ENCODE results near the gene LYPLA2. TPM values are rescaled to one million over a fixed set of nuclear protein-coding genes. Genes with fewer than 3 reads are reported as not detected.

Gene LYPLA2
- total RNA-seq, 2 experiments from 2014 or later: 55.0 to 64.8 TPM

- H3K4me1 Mint-ChIP-seq: peaks cover 16% of the 10 kb centered on the region
- no peak overlapping the region for H3K4me3 Mint-ChIP-seq
- no peaks in the 10 kb centered on the region for H3K27me3 Mint-ChIP-seq
- peaks cover 19% of the 10 kb centered on the region for H3K36me3 Mint-ChIP-seq (ENCODE audit: low read depth)
- no peak overlapping the region for H3K27ac Mint-ChIP-seq
- ChIA-PET POLR2A (no interaction called here), CTCF (no interaction called here)
- no peak for ATAC-seq
- no peaks in the 10 kb centered on the region for H3K9me3 Mint-ChIP-seq (ENCODE audit: low read depth)
- DNase-seq: no peak
- intact Hi-C loops (cut with DNase I, micrococcal nuclease): no loop called here
Observed at GRCh38 chr1:23795676-23796465, 4.9 kb downstream of the LYPLA2 start.

DNA sequence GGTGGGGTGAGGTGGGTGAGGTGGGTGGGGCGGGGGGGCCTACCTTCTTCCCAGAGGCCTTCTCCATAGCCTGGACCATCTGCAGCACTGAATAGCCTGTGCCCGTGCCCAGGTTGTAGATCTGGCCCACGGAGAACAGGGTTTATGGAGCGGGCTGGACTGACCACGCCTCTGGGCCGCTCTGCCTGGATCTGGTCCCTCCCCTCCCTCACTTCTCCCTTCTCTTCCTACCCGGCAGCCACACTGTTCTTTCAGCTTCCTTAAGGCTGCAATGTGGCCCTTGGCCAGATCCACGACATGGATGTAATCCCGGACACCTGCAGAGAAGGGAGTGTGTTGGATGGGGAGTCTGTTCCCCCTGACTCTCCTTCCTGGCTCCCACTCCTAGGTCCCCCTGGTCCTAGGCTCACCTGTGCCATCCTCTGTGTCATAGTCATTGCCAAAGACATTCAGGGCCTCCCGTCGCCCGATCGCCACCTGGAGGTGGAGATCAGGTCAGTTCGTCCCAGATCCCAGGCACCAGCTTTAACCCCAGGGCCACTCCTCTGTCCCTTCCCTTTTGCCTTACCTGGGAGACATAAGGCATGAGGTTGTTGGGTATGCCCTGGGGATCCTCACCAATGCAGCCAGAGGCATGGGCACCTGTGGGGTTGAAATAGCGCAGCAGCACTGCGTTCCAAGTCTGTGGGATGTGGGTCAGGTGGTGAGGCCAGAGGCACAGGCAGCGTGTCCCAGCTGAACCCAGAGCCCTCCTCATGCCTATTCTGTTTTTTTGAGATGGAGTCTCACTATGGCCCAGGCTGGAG is 5.7 kb downstream of the LYPLA2 start:
- no peak overlapping the region for H3K27ac Mint-ChIP-seq
- no peak overlapping the region for H3K4me3 Mint-ChIP-seq
- ATAC-seq (no peak), DNase-seq (no peak)
- ChIA-PET POLR2A (no interaction called here), CTCF (no interaction called here)
- peaks cover 19% of the 10 kb centered on the region for H3K36me3 Mint-ChIP-seq (ENCODE audit: low read depth)
- H3K9me3 Mint-ChIP-seq (ENCODE audit: low read depth): no peaks in the 10 kb centered on the region
- intact Hi-C loops (cut with DNase I, micrococcal nuclease): no loop called here
- H3K4me1 Mint-ChIP-seq: peaks cover 15% of the 10 kb centered on the region
- no peaks in the 10 kb centered on the region for H3K27me3 Mint-ChIP-seq

DNA sequence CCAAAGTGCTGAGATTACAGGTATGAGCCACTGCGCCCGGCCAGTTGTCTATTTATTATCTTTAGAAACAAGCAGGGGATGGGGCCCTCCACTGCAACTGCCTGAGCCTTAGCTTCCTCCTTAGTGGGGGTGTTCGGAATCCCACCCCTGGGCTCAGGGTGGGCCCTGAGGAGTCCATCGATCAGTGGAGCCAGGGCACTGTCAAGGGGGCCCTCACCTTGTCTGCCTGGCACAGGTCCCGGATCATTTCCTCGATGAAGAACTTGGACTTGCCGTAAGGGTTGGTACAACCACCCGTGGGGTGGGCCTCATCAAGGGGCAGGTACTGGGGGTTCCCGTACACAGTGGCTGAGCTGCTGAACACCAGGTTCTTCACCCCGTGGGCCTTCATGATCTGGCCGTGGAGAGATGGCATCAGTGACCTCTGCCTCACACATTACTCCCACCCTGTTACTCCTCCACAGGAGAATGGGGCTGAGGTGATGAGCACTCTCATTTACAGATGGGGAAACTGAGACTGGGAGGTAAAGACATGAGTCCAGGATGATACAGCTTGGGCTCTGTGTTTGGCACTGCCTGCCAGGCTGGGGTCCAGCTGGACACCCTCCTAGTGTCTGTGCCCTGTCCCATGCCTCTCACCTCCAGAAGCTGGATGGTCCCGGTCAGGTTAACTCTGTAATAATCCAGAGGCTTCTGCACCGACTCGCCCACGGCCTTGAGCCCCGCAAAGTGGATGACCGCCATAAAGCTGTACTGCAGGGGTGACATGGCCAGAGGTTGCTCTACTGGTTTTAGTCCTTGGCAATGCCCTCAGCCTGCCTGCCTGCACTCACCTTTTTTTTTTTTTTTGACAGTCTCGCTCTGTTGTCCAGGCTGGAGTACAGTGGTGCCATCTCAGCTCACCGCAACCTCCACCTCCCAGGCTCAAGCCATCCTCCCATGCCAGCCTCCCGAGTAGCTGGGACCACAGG is 6.8 kb downstream of the LYPLA2 start:
- no peaks in the 10 kb centered on the region for H3K27me3 Mint-ChIP-seq
- H3K9me3 Mint-ChIP-seq (ENCODE audit: low read depth): no peaks in the 10 kb centered on the region
- POLR2A ChIA-PET: no interaction called here
- H3K4me3 Mint-ChIP-seq: no peak overlapping the region
- CTCF ChIA-PET: interaction anchor here (0.6 to 5.3 kb wide), 5 partner anchors 9 to 272 kb away, joined by 3 to 22 read pairs (median 3); no protein-coding TSS in a partner anchor
- intact Hi-C loops (cut with DNase I, micrococcal nuclease): no loop called here
- no peak overlapping the region for H3K27ac Mint-ChIP-seq
- H3K36me3 Mint-ChIP-seq (ENCODE audit: low read depth): peaks cover 19% of the 10 kb centered on the region
- no peak for DNase-seq
- H3K4me1 Mint-ChIP-seq: peaks cover 13% of the 10 kb centered on the region
- no peak for ATAC-seq

- POLR2A ChIA-PET: interaction anchor here (0.5 to 1.9 kb wide), 2 partner anchors 20 to 106 kb away, joined by 6 to 8 read pairs; partner anchors contain the start of gene PITHD1
- CTCF ChIA-PET: interaction anchor here (0.6 to 5.3 kb wide), 10 partner anchors 8 to 430 kb away, joined by 3 to 22 read pairs (median 3); partner anchors contain the start of genes LYPLA2 and PITHD1
- Mint-ChIP-seq H3K9me3 (ENCODE audit: low read depth) (no peaks in the 10 kb centered on the region), H3K27me3 (no peaks in the 10 kb centered on the region), H3K4me3 (peak overlapping the region; percentile 86), H3K4me1 (peaks cover 13% of the 10 kb centered on the region), H3K36me3 (ENCODE audit: low read depth) (peaks cover 19% of the 10 kb centered on the region), H3K27ac (no peak overlapping the region)
- DNase-seq (peak; percentile 39), ATAC-seq (no peak)
- intact Hi-C loops (cut with DNase I, micrococcal nuclease): no loop called here
Observed at GRCh38 chr1:23798662-23799142, 7.8 kb downstream of the LYPLA2 start.

- Mint-ChIP-seq H3K4me3 (peak overlapping the region; percentile 86), H3K9me3 (ENCODE audit: low read depth) (no peaks in the 10 kb centered on the region), H3K36me3 (ENCODE audit: low read depth) (peaks cover 19% of the 10 kb centered on the region), H3K4me1 (peaks cover 13% of the 10 kb centered on the region), H3K27me3 (no peaks in the 10 kb centered on the region), H3K27ac (peak overlapping the region; percentile 60)
- no peak for DNase-seq
- ChIA-PET CTCF (interaction anchor here (0.7 to 5.3 kb wide), 8 partner anchors 8 to 431 kb away, joined by 3 to 22 read pairs (median 5); partner anchors contain the start of genes LYPLA2 and PITHD1), POLR2A (interaction anchor here (1.8 to 1.9 kb wide), 3 partner anchors 8 to 26 kb away, joined by 4 to 6 read pairs (median 5); partner anchors contain the start of genes HMGCL, LYPLA2 and PITHD1)
- intact Hi-C loops (cut with DNase I, micrococcal nuclease): no loop called here
- no peak for ATAC-seq
Observed at GRCh38 chr1:23799255-23799569, 8.3 kb downstream of the LYPLA2 start.

- H3K4me1 Mint-ChIP-seq: peaks cover 13% of the 10 kb centered on the region
- POLR2A ChIA-PET: interaction anchor here (1.8 to 2.1 kb wide), 4 partner anchors 9 to 26 kb away, joined by 4 to 6 read pairs (median 4); partner anchors contain the start of genes HMGCL, LYPLA2 and PITHD1
- peaks cover 19% of the 10 kb centered on the region for H3K36me3 Mint-ChIP-seq (ENCODE audit: low read depth)
- peak overlapping the region; percentile 84 for H3K27ac Mint-ChIP-seq
- CTCF ChIA-PET: interaction anchor here (0.9 to 5.3 kb wide), 9 partner anchors 9 to 241 kb away, joined by 3 to 22 read pairs (median 5); partner anchors contain the start of genes LYPLA2 and PITHD1
- no peaks in the 10 kb centered on the region for H3K9me3 Mint-ChIP-seq (ENCODE audit: low read depth)
- no peaks in the 10 kb centered on the region for H3K27me3 Mint-ChIP-seq
- DNase-seq (peak; percentile 72), ATAC-seq (peak; percentile 32)
- intact Hi-C loops (cut with DNase I, micrococcal nuclease): loop anchor here (1.0 to 10.0 kb wide), 14 partner anchors 8 to 844 kb away; partner anchors contain the start of genes HMGCL (in 2 of the 2), LYPLA2 (in 2 of the 2), PNRC2 (in 2 of the 2) and ELOA (in 1 of the 2)
- peak overlapping the region; percentile 86 for H3K4me3 Mint-ChIP-seq
Observed at GRCh38 chr1:23799570-23800399, 8.8 kb downstream of the LYPLA2 start.

GRCh38 chr1:23800400-23801337 is 9.7 kb downstream of the LYPLA2 start, which contains the start of gene GALE:
Gene GALE, minus strand, starts transcription at chr1:23800754. Its CDS starts 1,747 bp downstream, at chr1:23799007.
- H3K4me1 Mint-ChIP-seq: peaks cover 13% of the 10 kb centered on the region
- ChIA-PET POLR2A (interaction anchor here (0.7 to 2.1 kb wide), 5 partner anchors 9 to 267 kb away, joined by 3 to 6 read pairs (median 4); partner anchors contain the start of genes HMGCL, LYPLA2 and PITHD1), CTCF (interaction anchor here (0.8 to 5.3 kb wide), 9 partner anchors 9 to 944 kb away, joined by 3 to 22 read pairs (median 4); partner anchors contain the start of genes CLIC4, HMGCL and PITHD1)
- no peaks in the 10 kb centered on the region for H3K9me3 Mint-ChIP-seq (ENCODE audit: low read depth)
- H3K4me3 Mint-ChIP-seq: peak within 1 kb of the TSS; percentile 86
- intact Hi-C loops (cut with DNase I, micrococcal nuclease): loop anchor here (1.0 to 10.0 kb wide), 14 partner anchors 9 to 843 kb away; partner anchors contain the start of genes HMGCL (in 2 of the 2), LYPLA2 (in 2 of the 2), PNRC2 (in 2 of the 2) and ELOA (in 1 of the 2)
- DNase-seq: peak; percentile 99
- H3K36me3 Mint-ChIP-seq (ENCODE audit: low read depth): peaks cover 16% of the 10 kb centered on the region
- H3K27ac Mint-ChIP-seq: peak within 1 kb of the TSS; percentile 84
- ATAC-seq: peak; percentile 84
- H3K27me3 Mint-ChIP-seq: no peaks in the 10 kb centered on the region

DNA sequence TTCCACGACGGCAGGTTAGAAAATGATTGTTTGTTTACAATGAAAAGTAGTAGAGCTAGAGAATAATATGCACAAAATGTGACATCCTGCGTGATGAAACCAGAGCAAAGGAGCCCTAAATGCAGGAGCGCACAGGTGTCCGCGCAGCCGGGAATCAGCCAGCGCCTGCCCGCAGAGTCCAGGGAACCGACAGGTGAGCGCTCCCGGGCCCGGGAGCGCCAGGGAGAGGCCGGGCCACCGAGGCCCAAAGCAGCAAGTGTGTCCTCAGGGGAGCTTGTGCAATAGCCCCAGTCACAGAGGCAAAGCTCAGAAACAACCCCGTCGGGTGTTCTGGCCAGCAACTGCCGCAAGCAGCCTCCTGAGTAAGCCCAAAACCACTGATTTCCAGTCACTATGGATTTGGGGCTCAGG is 10.4 kb downstream of the LYPLA2 start:
- no peaks in the 10 kb centered on the region for H3K27me3 Mint-ChIP-seq
- ChIA-PET CTCF (interaction anchor here (0.8 to 5.3 kb wide), 9 partner anchors 9 to 944 kb away, joined by 3 to 22 read pairs (median 4); partner anchors contain the start of genes CLIC4, HMGCL and PITHD1), POLR2A (interaction anchor here (0.6 to 2.1 kb wide), 3 partner anchors 10 to 266 kb away, joined by 3 to 4 read pairs (median 3); no protein-coding TSS in a partner anchor)
- H3K36me3 Mint-ChIP-seq (ENCODE audit: low read depth): peaks cover 16% of the 10 kb centered on the region
- H3K4me1 Mint-ChIP-seq: peaks cover 13% of the 10 kb centered on the region
- H3K27ac Mint-ChIP-seq: peak overlapping the region; percentile 63
- ATAC-seq (no peak), DNase-seq (no peak)
- intact Hi-C loops (cut with DNase I, micrococcal nuclease): loop anchor here in 1 of 2 experiments (10.0 kb wide), 1 partner anchor 153 kb away; the partner anchor contains the start of gene PNRC2
- peak overlapping the region; percentile 86 for H3K4me3 Mint-ChIP-seq
- no peaks in the 10 kb centered on the region for H3K9me3 Mint-ChIP-seq (ENCODE audit: low read depth)

All from activated CD4-positive, alpha-beta T cell treated with anti-CD3 and anti-CD28 coated beads for 36 hours (primary cell).